GM12878 (cell line): Measurements from ENCODE around the gene MRPL39. TPM values are rescaled to one million over a fixed set of nuclear protein-coding genes. Genes with fewer than 3 reads are reported as not detected.

Experiments
- ATAC-seq: fragments of 200-7000 bp; cut with Tn5 transposase; 3 replicates; pipeline ENCODE4 v1.9.1; 2020; ENCODE audit warnings: mild to moderate bottlenecking, moderate library complexity
- BruUV-seq: library from RNA; stranded (reverse); fragments of 400-500 nt; replicated peaks from 2 replicates; lab custom pipeline; 2021; lab: Mats Ljungman, UMichigan
- CTCF ChIA-PET: fragments of 300-600 bp; sonication (Branson Sonifier 250); formaldehyde crosslinking; extraction: SDS; loops from one replicate; lab custom pipeline; 2021; ENCODE audit warnings: inconsistent platforms; lab: Yijun Ruan, JAX
- POLR2A ChIA-PET: fragments of 350-600 bp; formaldehyde crosslinking; extraction: SDS; loops from one replicate; lab custom pipeline; 2021; ENCODE audit warnings: inconsistent platforms; lab: Charles Lee
- RAD21 ChIA-PET: fragments of 300-600 bp; sonication (Branson Sonifier 250); formaldehyde crosslinking; loops from one replicate; lab custom pipeline; 2023; ENCODE audit warnings: antibody characterized with exemption; ENCODE audit not compliant: unreplicated experiment; lab: Charles Lee
- SMC1A ChIA-PET: fragments of 300-600 bp; sonication (Branson Sonifier 250); formaldehyde crosslinking; loops from one replicate; lab custom pipeline; 2023; ENCODE audit not compliant: unreplicated experiment, uncharacterized antibody; lab: Charles Lee
- DNase-seq: peaks from one replicate; pipeline ENCODE4 v3.0.0-alpha.2; 2011; ENCODE audit warnings: low read depth, low spot score
- FAIRE-seq: peaks from 3 replicates; lab custom pipeline; 2011; peaks lifted over from hg19 to GRCh38; lab: Jason Lieb, UNC
- H2AFZ ChIP-seq: 2 replicates; pipeline ENCODE4 v1.6.0; 2011; ENCODE audit warnings: low read depth, low read length, control low read depth; ENCODE audit not compliant: control insufficient read depth
- H3K27ac ChIP-seq: 2 replicates; pipeline ENCODE4 v1.5.1; 2011; ENCODE audit warnings: control low read depth; ENCODE audit not compliant: control insufficient read depth, insufficient read depth
- H3K27me3 ChIP-seq, 2 experiments: replicated peaks in 1 of 2; 2 replicates each; pipeline versions ENCODE4 v1.6.0 to v1.6.1; 2011; ENCODE audit warnings: low read length in 1 of 2; ENCODE audit not compliant: control insufficient read depth in 2 of 2, insufficient read depth in 2 of 2
- H3K36me3 ChIP-seq, 2 experiments: 2 replicates each; pipeline ENCODE4 v1.5.1; 2011; ENCODE audit warnings: low read length in 1 of 2; ENCODE audit not compliant: control insufficient read depth in 2 of 2, insufficient read depth in 2 of 2
- H3K4me1 ChIP-seq: 2 replicates; pipeline ENCODE4 v1.6.1; 2011; ENCODE audit warnings: mild to moderate bottlenecking, low read length, moderate library complexity, mixed read lengths; ENCODE audit not compliant: control insufficient read depth, insufficient read depth
- H3K4me2 ChIP-seq: 2 replicates; pipeline ENCODE4 v1.6.0; 2011; ENCODE audit warnings: control low read depth; ENCODE audit not compliant: control insufficient read depth, insufficient read depth
- H3K4me3 ChIP-seq: fragments of 200-600 bp; sonication (generic); 2 replicates; pipeline ENCODE4 v1.5.1; 2016
- H3K79me2 ChIP-seq: 2 replicates; pipeline ENCODE4 v1.6.0; 2011; ENCODE audit warnings: low read length; ENCODE audit not compliant: control insufficient read depth, insufficient read depth
- H3K9ac ChIP-seq: 2 replicates; pipeline ENCODE4 v1.8.0; 2011; ENCODE audit warnings: low read length, control low read depth, mixed read lengths; ENCODE audit not compliant: control insufficient read depth, insufficient read depth
- H3K9me3 ChIP-seq: replicated peaks from 3 replicates; pipeline ENCODE4 v1.5.1; 2011; ENCODE audit warnings: mild to moderate bottlenecking, low read length; ENCODE audit not compliant: control insufficient read depth, insufficient read depth
- H4K20me1 ChIP-seq: 2 replicates; pipeline ENCODE4 v1.6.0; 2011; ENCODE audit not compliant: control insufficient read depth, insufficient read depth
- BCL11A ChIP-seq: IDR thresholded peaks from 2 replicates; pipeline ENCODE4 v1.6.1; 2011; ENCODE audit warnings: low read depth, low read length
- CBFB ChIP-seq: IDR thresholded peaks from 2 replicates; pipeline ENCODE4 v1.6.1; 2016; ENCODE audit warnings: antibody characterized with exemption, low read depth
- CEBPB ChIP-seq, 2 experiments: fragments of 150-350 bp in 1 of 2; IDR thresholded peaks; 2 replicates each; pipeline ENCODE4 v1.6.1; 2012 to 2014; ENCODE audit warnings: low read depth in 2 of 2, low read length in 2 of 2, borderline replicate concordance in 1 of 2, inconsistent platforms in 1 of 2
- CREB1 ChIP-seq: IDR thresholded peaks from 2 replicates; pipeline ENCODE4 v1.6.1; 2012; ENCODE audit warnings: low read depth, mild to moderate bottlenecking, inconsistent platforms
- CUX1 ChIP-seq: IDR thresholded peaks from 2 replicates; pipeline ENCODE4 v1.6.1; 2012; ENCODE audit warnings: improper control_type of control experiment, low read depth, low read length; ENCODE audit not compliant: insufficient replicate concordance
- ETV6 ChIP-seq, 2 experiments: fragments of 450-650 bp in 1 of 2; IDR thresholded peaks in 1 of 2; conservative IDR thresholded peaks in 1 of 2; 2 replicates each; pipeline ENCODE4 v1.6.1; 2014; ENCODE audit warnings: antibody characterized with exemption in 1 of 2, borderline replicate concordance in 1 of 2, low read depth in 1 of 2, mild to moderate bottlenecking in 1 of 2, moderate library complexity in 1 of 2
- FOXK2 ChIP-seq: fragments of 450-650 bp; IDR thresholded peaks from 2 replicates; pipeline ENCODE4 v1.6.1; 2017; ENCODE audit warnings: mild to moderate bottlenecking, moderate library complexity
- GABPA ChIP-seq: IDR thresholded peaks from 2 replicates; pipeline ENCODE4 v1.6.1; 2014; ENCODE audit warnings: antibody characterized with exemption, low read depth, mild to moderate bottlenecking, inconsistent platforms
- MEF2A ChIP-seq: IDR thresholded peaks from 2 replicates; pipeline ENCODE4 v1.6.1; 2011; ENCODE audit warnings: low read depth, mild to moderate bottlenecking, low read length, moderate library complexity; ENCODE audit not compliant: insufficient read depth
- POLR2AphosphoS2 ChIP-seq: IDR thresholded peaks from 2 replicates; pipeline ENCODE4 v1.6.1; 2011; ENCODE audit warnings: low read depth, mild to moderate bottlenecking, low read length, improper control_type of control experiment, moderate library complexity
- POLR2AphosphoS5 ChIP-seq: IDR thresholded peaks from 2 replicates; pipeline ENCODE4 v1.6.1; 2011; ENCODE audit warnings: mild to moderate bottlenecking, low read length, inconsistent platforms
- POU2F2 ChIP-seq: IDR thresholded peaks from 3 replicates; pipeline ENCODE4 v1.6.1; 2011; ENCODE audit warnings: low read depth, mild to moderate bottlenecking, low read length, borderline replicate concordance
- RUNX3 ChIP-seq: IDR thresholded peaks from 2 replicates; pipeline ENCODE4 v1.6.1; 2012; ENCODE audit warnings: low read length, inconsistent platforms
- SMAD5 ChIP-seq: IDR thresholded peaks from 2 replicates; pipeline ENCODE4 v1.6.1; 2016; ENCODE audit warnings: antibody characterized with exemption, low read depth
- SRF ChIP-seq, 2 experiments: IDR thresholded peaks; 2 replicates each; pipeline ENCODE4 v1.6.1; 2011; ENCODE audit warnings: low read depth in 2 of 2, low read length in 2 of 2, mild to moderate bottlenecking in 1 of 2, moderate library complexity in 1 of 2
- TARDBP ChIP-seq: IDR thresholded peaks from 2 replicates; pipeline ENCODE4 v1.6.1; 2016; ENCODE audit warnings: borderline replicate concordance
- TCF3 ChIP-seq: IDR thresholded peaks from 2 replicates; pipeline ENCODE4 v1.6.1; 2012; ENCODE audit warnings: low read depth, mild to moderate bottlenecking, low read length, borderline replicate concordance; ENCODE audit not compliant: insufficient read depth
- ZBED1 ChIP-seq: IDR thresholded peaks from 2 replicates; pipeline ENCODE4 v1.6.1; 2016; ENCODE audit warnings: borderline replicate concordance
- WGBS: methylation state at CpG from one replicate; pipeline ENCODE4 v1.1.6; 2016; ENCODE audit warnings: low lambda C conversion rate; ENCODE audit not compliant: insufficient replicate concordance, insufficient coverage; ENCODE audit errors: missing lambda C conversion rate; 5-methylcytosine and 5-hydroxymethylcytosine counted together
- in situ Hi-C: fragments of 300-500 bp; cut with MboI; formaldehyde crosslinking; loops from 9 replicates; pipeline ENCODE4 v1.14.3; 2018; ENCODE audit warnings: mixed read lengths
- intact Hi-C: fragments of 100-400 bp; cut with micrococcal nuclease; formaldehyde crosslinking; loops from one replicate; pipeline ENCODE4 v1.14.2; 2022; ENCODE audit not compliant: unreplicated experiment
- polyA plus RNA-seq, 11 experiments: library from polyadenylated mRNA; depleted of rRNA in 4 of 11; unstranded in 6 of 11; stranded (reverse) in 5 of 11; fragments of >200 nt; fragmentation: Nextera tagmentation in 4 of 11; fragmentation: Illumina TruSeq in 1 of 11; extraction: Ambion mirVana in 4 of 11; extraction: Trizol in 1 of 11; gene quantifications; 1 replicate in 1 of 11; 2 replicates in 10 of 11; pipeline versions ENCODE4 v1.2.1 to v1.2.3, GENCODE V29; 2011 to 2016; ENCODE audit warnings: inconsistent platforms in 2 of 11, missing spikeins in 2 of 11, low read depth in 1 of 11
- total RNA-seq, 4 experiments: library from RNA; depleted of rRNA in 3 of 4; stranded (reverse); fragments of >200 nt in 3 of 4; fragmentation: Illumina TruSeq in 1 of 4; extraction: Trizol in 1 of 4; gene quantifications; 2 replicates each; pipeline versions ENCODE4 v1.2.1 to v1.2.3, GENCODE V29; 2013 to 2021

MRPL39 gene
- total and polyA plus RNA-seq, 10 of the 15 experiments (the other 5 are each of a cell fraction or from before 2014, with no cell fraction given) = 68.8 to 292 (median 120) TPM

DNA sequence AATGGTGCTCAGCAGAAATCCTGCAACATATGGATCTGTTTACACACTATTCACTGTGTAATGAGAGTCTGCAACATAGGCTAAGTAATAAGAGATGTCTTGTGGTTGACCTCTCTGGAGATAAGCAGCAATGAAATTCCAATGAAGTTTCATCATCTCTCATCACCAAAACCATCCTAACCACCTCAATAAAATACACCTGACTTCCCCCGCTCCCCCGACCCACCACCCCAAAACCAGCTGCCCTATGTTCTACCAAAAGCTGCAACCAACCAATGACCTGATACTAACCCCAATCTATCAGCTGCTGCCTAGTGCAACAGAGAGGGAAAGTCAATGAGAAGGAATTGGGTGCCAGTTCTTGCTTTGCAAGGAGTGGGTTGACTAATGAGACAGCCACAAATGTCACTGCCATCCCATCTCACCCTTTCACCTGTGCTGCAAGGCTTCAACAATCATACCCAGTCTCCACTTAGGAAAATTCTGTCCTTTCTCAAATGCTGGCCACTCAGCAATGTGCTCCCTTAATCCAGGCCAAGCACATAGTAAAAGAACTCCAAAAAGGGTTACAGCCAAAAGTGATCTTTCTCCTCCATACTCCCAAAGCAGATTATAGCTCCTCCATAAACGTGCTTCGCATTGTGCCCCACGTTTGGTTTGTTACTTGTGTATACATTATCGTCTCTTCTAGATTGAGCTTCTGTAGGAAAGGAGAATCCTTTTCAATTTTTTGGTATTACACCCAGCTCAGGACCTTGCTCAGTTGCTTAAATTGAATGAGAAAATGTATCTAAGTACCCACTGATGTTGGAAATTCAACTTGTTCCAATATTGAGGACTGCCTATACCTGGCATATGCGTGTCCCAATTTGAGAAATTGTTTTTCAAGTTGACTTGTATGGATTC lies 29.0 kb downstream of the MRPL39 start:
- ATAC-seq (peak; percentile 27), DNase-seq (peak; percentile 63), FAIRE-seq (no peak)
- no peaks in the 10 kb centered on the region for H4K20me1 ChIP-seq
- H2AFZ ChIP-seq = no peak overlapping the region
- WGBS = 6% methylated on average over 7 of the region's 7 CpGs
- POLR2A ChIA-PET = interaction anchor here (0.8 kb wide), 1 partner anchor 12 kb away, joined by 3 read pairs; no protein-coding TSS in a partner anchor
- H3K4me1 ChIP-seq = peaks cover 22% of the 10 kb centered on the region
- CTCF ChIA-PET = interaction anchor here (1.2 to 1.5 kb wide), 2 partner anchors 156 to 159 kb away, joined by 3 read pairs; no protein-coding TSS in a partner anchor
- peaks cover 0 to 12% of the 10 kb centered on the region in 2 experiments; a peak in 3 of 4 replicates for H3K36me3 ChIP-seq
- SMC1A ChIA-PET = interaction anchor here (1.0 to 19.6 kb wide), 2 partner anchors 28 to 156 kb away, joined by 3 to 426 read pairs; no protein-coding TSS in a partner anchor
- no peaks in the 10 kb centered on the region for H3K9me3 ChIP-seq
- peaks cover 19% of the 10 kb centered on the region for H3K79me2 ChIP-seq
- intact Hi-C loops = no loop called here
- in situ Hi-C loops = no loop called here
- H3K27me3 ChIP-seq = no peaks in the 10 kb centered on the region
- no TSS peak for BruUV-seq
- H3K9ac ChIP-seq = no peak overlapping the region
- RAD21 ChIA-PET = interaction anchor here (1.2 to 14.5 kb wide), 2 partner anchors 10 to 155 kb away, joined by 5 to 253 read pairs; no protein-coding TSS in a partner anchor
- no peak overlapping the region for H3K4me3 ChIP-seq
- peak overlapping the region; percentile 13 for H3K27ac ChIP-seq
- no peak overlapping the region for H3K4me2 ChIP-seq
- TF ChIP-seq GABPA (0 out of 2 replicates have a peak, but pooled peaks have one; percentile 1), POU2F2 (peak; percentile 82; the same call in 2 of the 3 replicates), ETV6 (conservative IDR thresholded peaks at IDR 0.05 in 1 of 2, IDR thresholded peaks at IDR 0.05 in 1 of 2; ENCODE audit: borderline replicate concordance in 1 of 2, low read depth in 1 of 2) (peak in 1 of 2 experiments; percentile 44; a peak in 1 of 4 replicates), POLR2AphosphoS5 (peak; percentile 99), CBFB (peak; percentile 91), RUNX3 (peak; percentile 81), MEF2A (peak; percentile 49; the same call in 1 of the 2 replicates), TARDBP (peak; percentile 87), BCL11A (peak; percentile 58; the same call in 1 of the 2 replicates), CREB1 (peak; percentile 72), TCF3 (peak; percentile 78), FOXK2 (no peak), SMAD5 (peak; percentile 97), ZBED1 (peak; percentile 99), POLR2AphosphoS2 (peak; percentile 98; the same call in 1 of the 2 replicates), CEBPB (IDR thresholded peaks at IDR 0.05; ENCODE audit: borderline replicate concordance in 1 of 2, low read depth in 2 of 2, low read length in 2 of 2) (peak in 1 of 2 experiments; percentile 90; a peak in 2 of 4 replicates), SRF (IDR thresholded peaks at IDR 0.05; ENCODE audit: low read depth in 2 of 2, low read length in 2 of 2) (0 out of 4 replicates have a peak, but pooled peaks of 1 of the 2 experiments have one; percentile 3), CUX1 (peak; percentile 44)
